Ecto neural progenitor cell (in vitro differentiated cells): ENCODE results near the gene AFDN.
A peak's percentile ranks its signal among the peaks of the same experiment; 100 is the strongest.
"Not testable (repeated sequence)": the region's sequence is repeated elsewhere in the genome, so short reads cannot be mapped to it uniquely, and the experiment has no call there.

Experiments used
- DNase-seq: peaks from one replicate; pipeline ENCODE4 v3.0.0-alpha.2; 2018; ENCODE audit warnings: low spot score

Gene AFDN

GRCh38 chr6:167951781-167952511 lies 125.2 kb downstream of the AFDN start:
- DNase-seq, result no peak

GRCh38 chr6:167952512-167952859 lies 125.8 kb downstream of the AFDN start:
- no peak for DNase-seq

GRCh38 chr6:167953551-167953950 lies 126.8 kb downstream of the AFDN start:
- DNase-seq, result no peak

GRCh38 chr6:167954151-167954550 lies 127.4 kb downstream of the AFDN start:
- DNase-seq, result no peak

GRCh38 chr6:167956491-167956890 lies 129.8 kb downstream of the AFDN start:
- no peak for DNase-seq

GRCh38 chr6:167956983-167957492 lies 130.3 kb downstream of the AFDN start:
- no peak for DNase-seq

- DNase-seq, result no peak
These were observed 130.9 kb downstream of the AFDN start for GRCh38 chr6:167957626-167958025.

GRCh38 chr6:167960579-167960978 lies 133.9 kb downstream of the AFDN start:
- no peak for DNase-seq

- DNase-seq, result no peak
These were observed 136.0 kb downstream of the AFDN start for GRCh38 chr6:167962711-167963110.

- DNase-seq, result no peak
These were observed 136.9 kb downstream of the AFDN start for GRCh38 chr6:167963589-167964057.

GRCh38 chr6:167965592-167966539 lies 139.2 kb downstream of the AFDN start:
- DNase-seq, result no peak

GRCh38 chr6:167966540-167966905 lies 139.8 kb downstream of the AFDN start:
- no peak for DNase-seq

GRCh38 chr6:167968091-167968490 lies 141.4 kb downstream of the AFDN start:
- DNase-seq, result no peak

- no peak for DNase-seq
These were observed 143.5 kb downstream of the AFDN start for GRCh38 chr6:167970230-167970629.

GRCh38 chr6:167972193-167972592 lies 145.5 kb downstream of the AFDN start:
- DNase-seq, result no peak

GRCh38 chr6:167973148-167973885 lies 146.6 kb downstream of the AFDN start:
- DNase-seq, result no peak

- DNase-seq, result no peak
These were observed 148.1 kb downstream of the AFDN start for GRCh38 chr6:167974640-167975344.

- peak; percentile 46 for DNase-seq
These were observed 148.7 kb downstream of the AFDN start for GRCh38 chr6:167975458-167975857.

GRCh38 chr6:167976116-167976657 lies 149.5 kb downstream of the AFDN start:
- DNase-seq, result not testable (repeated sequence)

GRCh38 chr6:167976708-167977107 lies 150.0 kb downstream of the AFDN start:
- no peak for DNase-seq
